Psoas muscle (tissue), 8 donors: ENCODE data around the gene PTPN13. TPM values are rescaled to one million over a fixed set of nuclear protein-coding genes. Genes with fewer than 3 reads are reported as not detected.

Source experiments
- ATAC-seq, 4 donors: fragments of 200-7000 bp; cut with Tn5 transposase; one replicate each; pipeline ENCODE4 v1.9.1; 2020; ENCODE audit warnings: moderate library complexity in 3 of 4, mild to moderate bottlenecking in 2 of 4
- DNase-seq, 2 donors: peaks; one replicate each; pipeline ENCODE4 v3.0.0-alpha.2; 2020
- H3K27ac ChIP-seq: fragments of 200-600 bp; one replicate; pipeline ENCODE4 v1.8.0; 2022
- H3K27me3 ChIP-seq, 3 donors: fragments of 200-600 bp in 1 of 3; one replicate each; pipeline versions ENCODE4 v1.6.1 to v1.8.0; 2013 to 2022; ENCODE audit warnings: low read length in 2 of 3, mild to moderate bottlenecking in 2 of 3, moderate library complexity in 1 of 3; ENCODE audit not compliant: insufficient read depth in 3 of 3
- H3K36me3 ChIP-seq, 2 donors: fragments of 200-600 bp in 1 of 2; one replicate each; pipeline versions ENCODE4 v1.6.1 to v1.8.0; 2013 to 2022; ENCODE audit warnings: low read depth in 1 of 2, mild to moderate bottlenecking in 1 of 2, moderate library complexity in 1 of 2; ENCODE audit not compliant: insufficient read depth in 1 of 2
- H3K4me1 ChIP-seq: fragments of 200-600 bp; one replicate; pipeline ENCODE4 v1.8.0; 2022
- H3K4me3 ChIP-seq: fragments of 200-600 bp; one replicate; pipeline ENCODE4 v1.8.0; 2022; ENCODE audit warnings: mild to moderate bottlenecking
- H3K9me3 ChIP-seq: fragments of 200-600 bp; one replicate; pipeline ENCODE4 v1.8.0; 2022
- WGBS, 3 donors: extraction: QIAGEN DNeasy Blood & Tissue Kit; methylation state at CpG; one replicate each; pipeline versions ENCODE4 v1.1.6 to v1.1.7; 2013; 5-methylcytosine and 5-hydroxymethylcytosine counted together
- intact Hi-C, 2 donors: fragments of 100-400 bp; cut with DNase I; formaldehyde crosslinking; loops; one replicate each; pipeline versions ENCODE4 v1.11.0 to v1.14.2; 2022
- polyA plus RNA-seq, 3 donors: library from polyadenylated mRNA; stranded (reverse); fragments of 200-250 nt; gene quantifications; one replicate each; pipeline ENCODE4 v1.2.3, GENCODE V29; 2013
- total RNA-seq, 4 donors: library from RNA; stranded (reverse); fragmentation: NEBNext Ultra II Directional in 2 of 4; extraction: Animal tissue kit (Norgen Biotek cat#: 25700) in 2 of 4; gene quantifications; one replicate each; pipeline versions ENCODE4 v1.2.1 to v1.2.4, GENCODE V29; 2021 to 2023
- TF ChIP-seq, protein P1 (sequence below): fragments of 200-600 bp; IDR thresholded peaks from one replicate; pipeline ENCODE4 v1.8.0; 2022; ENCODE audit warnings: antibody characterized with exemption
- donor health status: healthy with polysubstance abuse.
- donor health status: DM: no; HTN: no; CAD: no; lungs with moderate emphysema.
- donor health status: Bipolar disorder and iron deficiency.
- donor health status: healthy.
- donor health status: DM: yes; HTN: yes; CAD: no.
- donor health status: DM: no; HTN: no; CAD: no.
- donor health status: DM: no; HTN: no; CAD: no.
- donor health status: DM: yes; HTN: yes; CAD: no.

The PTPN13 gene
- total and polyA plus RNA-seq, 7 donors: 0.22 to 2.4 (median 0.89) TPM

DNA sequence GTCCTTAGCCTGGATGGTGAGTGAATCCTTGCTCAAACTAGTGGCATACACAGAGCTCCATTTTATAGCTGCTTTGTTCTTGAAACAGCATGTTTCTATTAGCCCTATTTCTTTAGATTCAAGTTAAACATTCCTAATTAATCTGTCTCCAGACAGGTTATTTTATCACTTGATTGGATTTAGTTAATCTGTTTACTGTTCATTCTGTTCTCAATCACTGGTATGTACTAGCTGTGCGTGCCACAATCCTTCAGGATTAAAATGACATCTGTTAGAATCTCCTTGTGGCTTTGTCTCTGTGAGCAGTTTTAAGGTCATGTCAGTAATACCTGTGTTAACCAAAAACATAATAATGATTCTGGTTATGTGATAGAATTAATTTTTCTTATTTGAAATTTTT, 36.5 kb downstream of the PTPN13 start:
- no peak overlapping the region for H3K27ac ChIP-seq
- TF ChIP-seq, protein P1, sequence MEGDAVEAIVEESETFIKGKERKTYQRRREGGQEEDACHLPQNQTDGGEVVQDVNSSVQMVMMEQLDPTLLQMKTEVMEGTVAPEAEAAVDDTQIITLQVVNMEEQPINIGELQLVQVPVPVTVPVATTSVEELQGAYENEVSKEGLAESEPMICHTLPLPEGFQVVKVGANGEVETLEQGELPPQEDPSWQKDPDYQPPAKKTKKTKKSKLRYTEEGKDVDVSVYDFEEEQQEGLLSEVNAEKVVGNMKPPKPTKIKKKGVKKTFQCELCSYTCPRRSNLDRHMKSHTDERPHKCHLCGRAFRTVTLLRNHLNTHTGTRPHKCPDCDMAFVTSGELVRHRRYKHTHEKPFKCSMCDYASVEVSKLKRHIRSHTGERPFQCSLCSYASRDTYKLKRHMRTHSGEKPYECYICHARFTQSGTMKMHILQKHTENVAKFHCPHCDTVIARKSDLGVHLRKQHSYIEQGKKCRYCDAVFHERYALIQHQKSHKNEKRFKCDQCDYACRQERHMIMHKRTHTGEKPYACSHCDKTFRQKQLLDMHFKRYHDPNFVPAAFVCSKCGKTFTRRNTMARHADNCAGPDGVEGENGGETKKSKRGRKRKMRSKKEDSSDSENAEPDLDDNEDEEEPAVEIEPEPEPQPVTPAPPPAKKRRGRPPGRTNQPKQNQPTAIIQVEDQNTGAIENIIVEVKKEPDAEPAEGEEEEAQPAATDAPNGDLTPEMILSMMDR: no peak
- H3K27me3 ChIP-seq: no peaks in the 10 kb centered on the region
- H3K36me3 ChIP-seq: no peaks in the 10 kb centered on the region
- DNase-seq (no peak), ATAC-seq (no peak)
- intact Hi-C loops: no loop called here
- WGBS, 3 donors: 44 to 52% (median 51%) methylated on average over 1 of the region's 1 CpG
- no peaks in the 10 kb centered on the region for H3K9me3 ChIP-seq
- H3K4me3 ChIP-seq: no peak overlapping the region
- H3K4me1 ChIP-seq: no peaks in the 10 kb centered on the region

- DNase-seq (no peak), ATAC-seq (no peak)
- Histone ChIP-seq H3K4me1 (no peaks in the 10 kb centered on the region), H3K27ac (no peak overlapping the region), H3K4me3 (no peak overlapping the region), H3K9me3 (no peaks in the 10 kb centered on the region), H3K36me3 (no peaks in the 10 kb centered on the region), H3K27me3 (no peaks in the 10 kb centered on the region)
- intact Hi-C loops: no loop called here
- TF ChIP-seq, protein P1: no peak
- 59 to 88% (median 71%) methylated on average over 1 of the region's 1 CpG for whole genome bisulfite sequencing, 3 donors
These were observed 37.1 kb downstream of the PTPN13 start for GRCh38 chr4:86631166-86631565.

DNA sequence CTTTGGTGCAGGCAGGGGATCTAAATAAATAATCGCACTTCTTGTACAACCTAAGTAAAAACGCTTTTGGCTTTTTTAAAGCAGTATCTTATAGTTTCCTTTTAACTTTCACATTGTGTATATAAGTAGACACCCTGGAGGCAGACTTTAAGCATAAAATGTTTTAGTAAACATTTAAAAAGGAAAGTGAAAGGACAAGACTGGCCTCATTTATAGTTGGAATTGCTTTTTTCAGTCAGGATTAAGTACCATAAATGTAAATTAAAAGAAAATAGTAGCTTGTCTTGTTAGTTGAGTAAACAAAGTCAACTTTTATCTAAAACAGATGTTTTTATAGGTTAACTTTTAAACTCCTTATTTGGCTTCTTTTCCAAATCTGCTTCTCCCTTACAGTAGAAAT, 39.7 kb downstream of the PTPN13 start:
- H3K4me3 ChIP-seq: no peak overlapping the region
- DNase-seq: no peak

GRCh38 chr4:86640469-86640868, 46.4 kb downstream of the PTPN13 start:
- ATAC-seq (no peak), DNase-seq (no peak)
- Histone ChIP-seq H3K9me3 (no peaks in the 10 kb centered on the region), H3K4me3 (no peak overlapping the region), H3K27ac (no peak overlapping the region), H3K4me1 (no peaks in the 10 kb centered on the region), H3K36me3 (no peaks in the 10 kb centered on the region), H3K27me3 (no peaks in the 10 kb centered on the region)
- intact Hi-C loops: no loop called here
- TF ChIP-seq, protein P1: no peak
- WGBS, 3 donors: 59 to 66% (median 65%) methylated on average over 1 of the region's 1 CpG

More for the DNA sequence above, 39.7 kb downstream of the PTPN13 start:
- H3K36me3 ChIP-seq: no peaks in the 10 kb centered on the region
- H3K9me3 ChIP-seq: no peaks in the 10 kb centered on the region
- WGBS, 3 donors: 77 to 84% (median 78%) methylated on average over 2 of the region's 2 CpGs
- no peak for ATAC-seq
- H3K4me1 ChIP-seq: no peaks in the 10 kb centered on the region
- no peaks in the 10 kb centered on the region for H3K27me3 ChIP-seq
- H3K27ac ChIP-seq: no peak overlapping the region
- intact Hi-C loops: no loop called here
- TF ChIP-seq, protein P1: no peak

GRCh38 chr4:86641516-86642090, 47.5 kb downstream of the PTPN13 start:
- intact Hi-C loops: no loop called here
- 85 to 89% (median 89%) methylated on average over 3 of the region's 3 CpGs for WGBS, 3 donors
- Histone ChIP-seq H3K36me3 (no peaks in the 10 kb centered on the region), H3K4me1 (no peaks in the 10 kb centered on the region), H3K27ac (no peak overlapping the region), H3K27me3 (no peaks in the 10 kb centered on the region), H3K9me3 (no peaks in the 10 kb centered on the region), H3K4me3 (no peak overlapping the region)
- ATAC-seq (no peak), DNase-seq (no peak)
- TF ChIP-seq, protein P1: no peak
